ENCODE results near the gene WDFY2. TPM values are rescaled to one million over a fixed set of nuclear protein-coding genes. Genes with fewer than 3 reads are reported as not detected.
A peak's percentile ranks its signal among the peaks of the same experiment; 100 is the strongest.

WDFY2 gene
- total and polyA plus RNA-seq, 7 experiments from 2014 or later, result 3.2 to 44.3 (median 18.6) TPM

DNA sequence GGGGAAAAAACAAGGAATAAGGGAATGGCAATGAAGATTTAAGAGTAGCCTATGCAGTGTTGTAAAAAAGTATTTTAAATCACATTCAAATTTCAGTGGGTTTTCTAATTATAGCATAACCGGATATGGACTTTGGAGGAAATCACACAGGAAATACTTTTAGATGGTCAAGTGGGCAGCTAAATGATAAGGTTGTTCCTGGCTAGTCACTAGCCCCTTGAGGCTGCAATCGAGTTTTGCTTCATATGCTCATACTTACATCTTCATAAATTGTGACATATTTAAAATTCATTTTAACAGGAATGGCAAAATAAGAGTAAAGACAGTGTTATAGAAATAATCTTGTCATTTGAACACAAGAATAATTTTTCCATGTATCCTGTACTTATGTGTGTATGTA, 88.9 kb downstream of the WDFY2 start:
- ATAC-seq, result no peak
- ChIA-PET CTCF (no interaction called here), POLR2A (no interaction called here)
- Mint-ChIP-seq H3K27ac (no peak overlapping the region), H3K4me3 (no peak overlapping the region), H3K36me3 (peaks cover 0 to 40% (median 31%) of the 10 kb centered on the region in 5 donors), H3K4me1 (peaks cover 2 to 27% (median 13%) of the 10 kb centered on the region in 7 donors), H3K27me3 (no peaks in the 10 kb centered on the region), H3K9me3 (peaks cover 0 to 16% (median 4%) of the 10 kb centered on the region in 11 donors)
- H3K4me3 ChIP-seq (ENCODE audit: low read length), result no peak overlapping the region
- no peaks in the 10 kb centered on the region for H3K27me3 ChIP-seq (ENCODE audit: control insufficient read depth in 2 of 2, insufficient read depth in 2 of 2, low read length in 2 of 2)
- no peaks in the 10 kb centered on the region for H3K4me1 ChIP-seq (ENCODE audit: control insufficient read depth in 2 of 2, insufficient read depth in 2 of 2, low read length in 2 of 2)
- H3K27ac ChIP-seq (ENCODE audit: low read depth, low read length), result no peak overlapping the region
- intact Hi-C loops (cut with micrococcal nuclease), result no loop called here
- no peaks in the 10 kb centered on the region for H3K9me3 ChIP-seq (ENCODE audit: control insufficient read depth in 2 of 3, low read length in 3 of 3)
- H3K36me3 ChIP-seq (ENCODE audit: control insufficient read depth in 2 of 3, insufficient read depth in 3 of 3, low read length in 3 of 3), result no peaks in the 10 kb centered on the region
- no peak for DNase-seq

DNA sequence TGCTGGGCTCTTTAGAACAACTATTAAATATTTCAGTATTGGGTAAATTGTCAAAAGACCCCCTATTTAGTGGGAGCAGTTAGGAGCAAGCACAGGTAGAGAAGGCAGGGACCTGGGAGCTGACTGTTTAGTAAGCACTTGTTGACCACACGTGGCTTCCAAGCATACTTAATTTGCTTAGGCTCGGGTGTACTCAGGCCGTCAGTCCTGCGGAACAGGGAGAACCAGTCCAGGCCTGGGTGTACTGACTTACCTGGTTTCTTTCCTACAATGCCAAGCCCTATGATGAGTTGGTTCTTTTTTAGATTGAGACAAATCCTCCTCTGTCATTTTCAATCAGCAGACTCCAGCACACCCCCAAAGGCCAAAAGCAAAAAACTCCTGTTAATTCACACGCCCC, 90.0 kb downstream of the WDFY2 start:
- intact Hi-C loops (cut with micrococcal nuclease), result no loop called here
- no peak overlapping the region for H3K27ac ChIP-seq (ENCODE audit: low read depth, low read length)

DNA sequence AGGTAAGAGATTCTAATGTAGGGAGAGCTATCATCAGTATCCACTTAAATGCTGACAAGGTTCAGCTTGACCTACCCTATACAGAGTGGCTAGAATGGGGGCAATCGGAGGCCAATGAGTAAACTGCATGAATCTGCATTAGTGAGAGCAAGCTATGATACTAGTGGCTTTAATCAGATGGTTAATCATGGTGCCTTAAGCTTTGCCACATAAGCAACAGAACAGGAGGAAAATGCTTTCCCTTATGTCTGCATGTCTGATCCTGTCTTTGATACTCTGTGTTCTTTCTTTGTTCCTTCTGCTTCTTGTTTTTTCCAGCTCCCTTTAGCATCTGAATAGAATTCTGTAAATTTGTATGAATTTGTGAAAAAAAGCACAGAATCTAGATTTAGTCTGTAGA, 91.1 kb downstream of the WDFY2 start:
- no peaks in the 10 kb centered on the region for H3K9me3 ChIP-seq (ENCODE audit: control insufficient read depth in 2 of 3, low read length in 3 of 3)
- H3K27me3 Mint-ChIP-seq, result no peaks in the 10 kb centered on the region
- no peak overlapping the region for H3K4me3 Mint-ChIP-seq
- H3K36me3 ChIP-seq (ENCODE audit: control insufficient read depth in 2 of 3, insufficient read depth in 3 of 3, low read length in 3 of 3), result peaks cover 0 to 7% (median 0%) of the 10 kb centered on the region in 3 experiments
- DNase-seq, result no peak
- CTCF ChIA-PET, result no interaction called here
- no peak overlapping the region for H3K27ac Mint-ChIP-seq
- peaks cover 0 to 61% (median 34%) of the 10 kb centered on the region in 5 donors for H3K36me3 Mint-ChIP-seq
- H3K9me3 Mint-ChIP-seq, result peaks cover 0 to 16% (median 4%) of the 10 kb centered on the region in 11 donors
- H3K27ac ChIP-seq (ENCODE audit: low read depth, low read length), result no peak overlapping the region
- peaks cover 0 to 20% (median 7%) of the 10 kb centered on the region in 7 donors for H3K4me1 Mint-ChIP-seq
- no peaks in the 10 kb centered on the region for H3K27me3 ChIP-seq (ENCODE audit: control insufficient read depth in 2 of 2, insufficient read depth in 2 of 2, low read length in 2 of 2)
- intact Hi-C loops (cut with micrococcal nuclease), result no loop called here
- no peaks in the 10 kb centered on the region for H3K4me1 ChIP-seq (ENCODE audit: control insufficient read depth in 2 of 2, insufficient read depth in 2 of 2, low read length in 2 of 2)
- POLR2A ChIA-PET, result no interaction called here
- ATAC-seq, result no peak
- H3K4me3 ChIP-seq (ENCODE audit: low read length), result no peak overlapping the region

More for the DNA sequence above, 90.0 kb downstream of the WDFY2 start:
- Mint-ChIP-seq H3K27ac (no peak overlapping the region), H3K36me3 (peaks cover 0 to 50% (median 37%) of the 10 kb centered on the region in 5 donors), H3K4me1 (peaks cover 2 to 27% (median 13%) of the 10 kb centered on the region in 7 donors), H3K27me3 (no peaks in the 10 kb centered on the region), H3K9me3 (peaks cover 0 to 16% (median 4%) of the 10 kb centered on the region in 11 donors), H3K4me3 (no peak overlapping the region)
- ATAC-seq, result no peak
- Histone ChIP-seq H3K4me3 (ENCODE audit: low read length) (no peak overlapping the region), H3K27me3 (ENCODE audit: control insufficient read depth in 2 of 2, insufficient read depth in 2 of 2, low read length in 2 of 2) (no peaks in the 10 kb centered on the region), H3K9me3 (ENCODE audit: control insufficient read depth in 2 of 3, low read length in 3 of 3) (no peaks in the 10 kb centered on the region), H3K36me3 (ENCODE audit: control insufficient read depth in 2 of 3, insufficient read depth in 3 of 3, low read length in 3 of 3) (peaks cover 0 to under 1% (median 0%) of the 10 kb centered on the region in 3 experiments), H3K4me1 (ENCODE audit: control insufficient read depth in 2 of 2, insufficient read depth in 2 of 2, low read length in 2 of 2) (no peaks in the 10 kb centered on the region)
- DNase-seq, result no peak
- CTCF ChIA-PET, result no interaction called here
- POLR2A ChIA-PET, result interaction anchor here (0.6 kb wide), 1 partner anchor 229 kb away, joined by 3 read pairs; no protein-coding TSS in a partner anchor

DNA sequence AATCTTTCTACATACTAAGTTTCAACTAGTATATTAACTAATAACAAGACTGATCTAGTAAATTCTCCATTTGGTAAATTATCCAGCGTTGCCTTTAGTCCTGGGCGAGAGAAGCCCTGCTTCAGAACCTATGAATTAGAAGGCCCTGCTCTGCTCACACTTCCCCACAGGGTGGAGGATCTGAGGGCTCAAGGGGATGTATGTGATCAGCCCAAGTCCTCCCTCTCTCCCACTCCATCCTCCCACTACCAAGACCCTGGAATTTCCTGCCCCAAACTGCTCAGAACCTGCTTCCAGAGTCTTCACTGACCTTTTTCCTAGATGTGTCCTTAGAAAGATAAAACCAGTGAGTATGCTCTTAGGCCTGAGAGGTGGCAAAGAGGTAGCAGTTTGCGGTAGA, 91.6 kb downstream of the WDFY2 start:
- CTCF ChIA-PET, result no interaction called here
- H3K27ac Mint-ChIP-seq, result no peak overlapping the region

DNA sequence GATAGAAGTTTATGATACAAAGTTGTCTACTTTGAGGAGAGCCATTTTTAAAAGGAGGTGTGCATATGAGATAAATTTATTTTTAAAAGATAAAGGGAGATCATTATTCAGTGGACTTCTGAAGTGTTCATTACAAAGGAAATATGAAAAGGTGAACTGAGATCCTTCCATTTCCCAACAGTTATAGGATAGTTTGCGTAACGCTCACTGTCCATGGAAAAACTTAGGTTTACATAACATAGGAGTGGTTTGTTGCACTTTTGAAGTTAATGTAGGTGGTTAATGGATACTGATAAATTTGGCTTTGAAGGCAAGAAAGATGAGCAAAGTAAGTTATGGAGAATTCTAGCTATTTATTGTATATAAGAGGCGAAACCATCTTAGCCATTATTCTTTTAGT, 92.5 kb downstream of the WDFY2 start:
- ATAC-seq, result no peak
- H3K36me3 Mint-ChIP-seq, result peaks cover 0 to 63% (median 41%) of the 10 kb centered on the region in 5 donors
- no peaks in the 10 kb centered on the region for H3K9me3 ChIP-seq (ENCODE audit: control insufficient read depth in 2 of 3, low read length in 3 of 3)
- peaks cover 0 to 20% (median 7%) of the 10 kb centered on the region in 7 donors for H3K4me1 Mint-ChIP-seq
- POLR2A ChIA-PET, result no interaction called here
- no peak overlapping the region for H3K4me3 Mint-ChIP-seq
- peaks cover 0 to 6% (median 0%) of the 10 kb centered on the region in 11 donors for H3K9me3 Mint-ChIP-seq
- no peaks in the 10 kb centered on the region for H3K27me3 ChIP-seq (ENCODE audit: control insufficient read depth in 2 of 2, insufficient read depth in 2 of 2, low read length in 2 of 2)
- peak overlapping the region in 1 of 9 donors; percentile 46 for H3K27ac Mint-ChIP-seq
- intact Hi-C loops (cut with micrococcal nuclease), result no loop called here
- no peaks in the 10 kb centered on the region for H3K4me1 ChIP-seq (ENCODE audit: control insufficient read depth in 2 of 2, insufficient read depth in 2 of 2, low read length in 2 of 2)
- no peak overlapping the region for H3K4me3 ChIP-seq (ENCODE audit: low read length)
- no peak for DNase-seq
- CTCF ChIA-PET, result no interaction called here
- H3K36me3 ChIP-seq (ENCODE audit: control insufficient read depth in 2 of 3, insufficient read depth in 3 of 3, low read length in 3 of 3), result peaks cover 0 to 7% (median 0%) of the 10 kb centered on the region in 3 experiments
- no peak overlapping the region for H3K27ac ChIP-seq (ENCODE audit: low read depth, low read length)
- H3K27me3 Mint-ChIP-seq, result no peaks in the 10 kb centered on the region

More for the DNA sequence above, 91.6 kb downstream of the WDFY2 start:
- peaks cover 0 to 13% (median 4%) of the 10 kb centered on the region in 11 donors for H3K9me3 Mint-ChIP-seq
- H3K4me1 Mint-ChIP-seq, result peaks cover 0 to 20% (median 7%) of the 10 kb centered on the region in 7 donors
- peaks cover 0 to 7% (median 0%) of the 10 kb centered on the region in 3 experiments for H3K36me3 ChIP-seq (ENCODE audit: control insufficient read depth in 2 of 3, insufficient read depth in 3 of 3, low read length in 3 of 3)
- no peaks in the 10 kb centered on the region for H3K4me1 ChIP-seq (ENCODE audit: control insufficient read depth in 2 of 2, insufficient read depth in 2 of 2, low read length in 2 of 2)
- no peak overlapping the region for H3K4me3 Mint-ChIP-seq
- peaks cover 0 to 64% (median 39%) of the 10 kb centered on the region in 5 donors for H3K36me3 Mint-ChIP-seq
- no peak overlapping the region for H3K27ac ChIP-seq (ENCODE audit: low read depth, low read length)
- DNase-seq (no peak), ATAC-seq (no peak)
- intact Hi-C loops (cut with micrococcal nuclease), result no loop called here
- H3K27me3 ChIP-seq (ENCODE audit: control insufficient read depth in 2 of 2, insufficient read depth in 2 of 2, low read length in 2 of 2), result no peaks in the 10 kb centered on the region
- H3K9me3 ChIP-seq (ENCODE audit: control insufficient read depth in 2 of 3, low read length in 3 of 3), result no peaks in the 10 kb centered on the region
- H3K27me3 Mint-ChIP-seq, result no peaks in the 10 kb centered on the region
- POLR2A ChIA-PET, result no interaction called here
- H3K4me3 ChIP-seq (ENCODE audit: low read length), result no peak overlapping the region

DNA sequence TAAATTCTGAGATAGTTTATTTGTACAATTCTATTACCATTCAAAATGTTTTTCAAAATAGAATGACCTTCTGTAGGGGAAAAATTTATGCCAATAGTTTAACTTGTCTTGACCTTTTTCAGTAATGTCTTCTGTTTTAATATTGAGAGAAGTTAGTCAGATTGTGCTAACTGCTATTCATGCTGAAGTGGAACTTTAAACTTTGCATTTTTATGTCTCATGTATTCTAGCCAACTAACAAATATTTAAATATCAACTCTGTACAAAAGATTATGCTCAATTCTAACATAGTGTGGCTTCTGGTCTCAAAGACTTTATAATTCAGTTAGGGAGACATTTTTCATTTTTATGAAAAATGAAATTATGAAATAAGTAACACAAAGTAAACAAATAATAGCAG, 94.2 kb downstream of the WDFY2 start:
- Mint-ChIP-seq H3K4me3 (no peak overlapping the region), H3K9me3 (peaks cover 0 to 4% (median 0%) of the 10 kb centered on the region in 11 donors), H3K4me1 (peaks cover 0 to 8% (median 4%) of the 10 kb centered on the region in 7 donors), H3K27me3 (no peaks in the 10 kb centered on the region), H3K27ac (no peak overlapping the region), H3K36me3 (peaks cover 0 to 79% (median 40%) of the 10 kb centered on the region in 5 donors)
- ChIA-PET CTCF (interaction anchor here (1.4 kb wide), 1 partner anchor 9 kb away, joined by 3 read pairs; no protein-coding TSS in a partner anchor), POLR2A (no interaction called here)
- intact Hi-C loops (cut with micrococcal nuclease), result no loop called here
- Histone ChIP-seq H3K4me1 (ENCODE audit: control insufficient read depth in 2 of 2, insufficient read depth in 2 of 2, low read length in 2 of 2) (no peaks in the 10 kb centered on the region), H3K27ac (ENCODE audit: low read depth, low read length) (no peak overlapping the region), H3K36me3 (ENCODE audit: control insufficient read depth in 2 of 3, insufficient read depth in 3 of 3, low read length in 3 of 3) (peaks cover 0 to 7% (median 0%) of the 10 kb centered on the region in 3 experiments), H3K9me3 (ENCODE audit: control insufficient read depth in 2 of 3, low read length in 3 of 3) (no peaks in the 10 kb centered on the region), H3K4me3 (ENCODE audit: low read length) (no peak overlapping the region), H3K27me3 (ENCODE audit: control insufficient read depth in 2 of 2, insufficient read depth in 2 of 2, low read length in 2 of 2) (no peaks in the 10 kb centered on the region)
- no peak for DNase-seq
- no peak for ATAC-seq

DNA sequence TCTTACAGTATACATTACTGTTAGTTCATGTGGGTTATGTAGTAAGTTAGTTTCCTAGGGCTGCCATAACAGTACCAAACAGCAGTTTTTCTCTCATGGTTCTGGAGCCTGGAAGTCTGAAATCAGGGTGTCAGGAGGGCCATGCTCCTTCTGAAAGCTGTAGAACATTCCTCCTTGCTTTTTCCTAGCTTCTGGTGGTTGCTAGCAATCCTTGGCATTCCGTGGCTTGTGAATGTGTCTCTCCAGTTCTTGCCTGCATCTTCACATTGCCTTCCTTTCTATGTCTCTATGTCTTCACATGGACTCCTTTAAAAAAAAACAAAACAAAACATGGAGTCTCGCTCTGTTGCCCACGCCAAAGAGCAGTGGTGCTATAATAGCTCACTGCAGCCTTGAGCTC, 95.4 kb downstream of the WDFY2 start:
- H3K4me1 ChIP-seq (ENCODE audit: control insufficient read depth in 2 of 2, insufficient read depth in 2 of 2, low read length in 2 of 2), result no peaks in the 10 kb centered on the region
- H3K27ac Mint-ChIP-seq, result no peak overlapping the region
- intact Hi-C loops (cut with micrococcal nuclease), result no loop called here
- DNase-seq (no peak), ATAC-seq (no peak)
- H3K4me1 Mint-ChIP-seq, result peaks cover 0 to 10% (median 4%) of the 10 kb centered on the region in 7 donors
- no peak overlapping the region for H3K4me3 Mint-ChIP-seq
- H3K27ac ChIP-seq (ENCODE audit: low read depth, low read length), result no peak overlapping the region
- H3K36me3 ChIP-seq (ENCODE audit: control insufficient read depth in 2 of 3, insufficient read depth in 3 of 3, low read length in 3 of 3), result peaks cover 0 to 7% (median 0%) of the 10 kb centered on the region in 3 experiments
- CTCF ChIA-PET, result no interaction called here
- no peaks in the 10 kb centered on the region for H3K27me3 Mint-ChIP-seq
- POLR2A ChIA-PET, result no interaction called here
- no peak overlapping the region for H3K4me3 ChIP-seq (ENCODE audit: low read length)
- no peaks in the 10 kb centered on the region for H3K9me3 ChIP-seq (ENCODE audit: control insufficient read depth in 2 of 3, low read length in 3 of 3)
- peaks cover 0 to 87% (median 40%) of the 10 kb centered on the region in 5 donors for H3K36me3 Mint-ChIP-seq
- H3K27me3 ChIP-seq (ENCODE audit: control insufficient read depth in 2 of 2, insufficient read depth in 2 of 2, low read length in 2 of 2), result no peaks in the 10 kb centered on the region
- H3K9me3 Mint-ChIP-seq, result peaks cover 0 to 4% (median 0%) of the 10 kb centered on the region in 11 donors
